ENCODE results near the gene WIPI1. TPM values are rescaled to one million over a fixed set of nuclear protein-coding genes. Genes with fewer than 3 reads are reported as not detected.

Gene WIPI1
- total RNA-seq, 1 donor from 2014 or later = 14.1 TPM

DNA sequence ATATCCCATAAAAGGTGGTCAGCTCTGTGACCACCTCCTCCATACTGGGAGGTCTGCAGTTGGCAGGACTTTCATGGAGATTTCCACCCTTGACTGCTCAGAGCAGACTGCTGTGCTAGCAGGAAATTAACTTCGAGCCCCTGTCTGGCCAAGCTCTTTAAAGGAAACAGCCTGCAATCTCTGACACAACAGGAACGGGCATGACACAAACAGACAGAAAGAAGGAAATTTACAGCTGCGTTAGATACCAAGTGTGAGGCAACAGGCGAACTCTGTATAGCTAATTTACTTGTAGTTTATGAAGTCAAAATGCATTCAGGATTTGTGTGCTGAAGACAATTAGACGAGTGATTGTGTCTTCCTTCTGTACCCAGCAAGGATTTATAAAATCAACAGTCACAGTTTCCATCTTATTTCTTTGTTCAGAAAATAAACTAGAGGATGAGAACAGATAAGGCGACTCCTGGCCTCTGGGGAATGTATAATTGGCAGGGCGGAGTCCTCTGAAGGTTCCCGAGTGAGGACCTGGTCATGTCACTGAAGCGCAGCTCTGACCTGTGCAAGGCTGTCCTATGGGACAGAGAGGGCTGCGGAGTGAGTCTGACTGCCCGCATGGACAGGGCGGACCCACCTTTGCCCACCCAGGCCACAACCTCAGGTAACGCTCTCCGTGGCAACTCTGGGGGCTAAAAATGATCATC, 16.1 kb downstream of the WIPI1 start:
- Mint-ChIP-seq H3K4me1 (peaks cover 8% of the 10 kb centered on the region), H3K9me3 (no peaks in the 10 kb centered on the region), H3K4me3 (no peak overlapping the region), H3K36me3 (ENCODE audit: low read depth) (no peaks in the 10 kb centered on the region), H3K27ac (ENCODE audit: unreplicated experiment) (no peak overlapping the region), H3K27me3 (ENCODE audit: low read depth) (no peaks in the 10 kb centered on the region)
- DNase-seq (ENCODE audit: low read depth, low spot score) = no peak
- TF ChIP-seq, protein P1, sequence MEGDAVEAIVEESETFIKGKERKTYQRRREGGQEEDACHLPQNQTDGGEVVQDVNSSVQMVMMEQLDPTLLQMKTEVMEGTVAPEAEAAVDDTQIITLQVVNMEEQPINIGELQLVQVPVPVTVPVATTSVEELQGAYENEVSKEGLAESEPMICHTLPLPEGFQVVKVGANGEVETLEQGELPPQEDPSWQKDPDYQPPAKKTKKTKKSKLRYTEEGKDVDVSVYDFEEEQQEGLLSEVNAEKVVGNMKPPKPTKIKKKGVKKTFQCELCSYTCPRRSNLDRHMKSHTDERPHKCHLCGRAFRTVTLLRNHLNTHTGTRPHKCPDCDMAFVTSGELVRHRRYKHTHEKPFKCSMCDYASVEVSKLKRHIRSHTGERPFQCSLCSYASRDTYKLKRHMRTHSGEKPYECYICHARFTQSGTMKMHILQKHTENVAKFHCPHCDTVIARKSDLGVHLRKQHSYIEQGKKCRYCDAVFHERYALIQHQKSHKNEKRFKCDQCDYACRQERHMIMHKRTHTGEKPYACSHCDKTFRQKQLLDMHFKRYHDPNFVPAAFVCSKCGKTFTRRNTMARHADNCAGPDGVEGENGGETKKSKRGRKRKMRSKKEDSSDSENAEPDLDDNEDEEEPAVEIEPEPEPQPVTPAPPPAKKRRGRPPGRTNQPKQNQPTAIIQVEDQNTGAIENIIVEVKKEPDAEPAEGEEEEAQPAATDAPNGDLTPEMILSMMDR (conservative IDR thresholded peaks at IDR 0.05) = no peak

DNA sequence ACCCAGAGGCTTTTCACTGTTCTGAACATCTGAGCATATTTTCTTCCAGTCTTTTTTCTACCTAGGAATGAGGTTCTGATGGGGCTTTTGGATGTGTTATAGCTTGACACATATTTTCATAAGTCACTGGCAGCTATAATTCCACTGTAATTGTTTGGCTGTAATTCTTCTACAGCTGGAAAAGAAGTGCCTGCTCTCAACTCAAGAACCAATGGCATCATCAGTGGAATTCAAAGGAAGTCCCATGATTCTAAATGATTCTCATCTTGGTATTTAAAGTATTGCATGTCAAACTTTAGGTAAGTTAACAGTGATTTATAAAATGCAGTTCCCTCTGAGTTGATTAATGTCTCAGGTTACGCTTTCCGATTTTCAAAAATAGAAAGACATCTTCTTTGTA, 16.8 kb downstream of the WIPI1 start:
- no peak overlapping the region for H3K27ac Mint-ChIP-seq (ENCODE audit: unreplicated experiment)
- no peaks in the 10 kb centered on the region for H3K27me3 Mint-ChIP-seq (ENCODE audit: low read depth)
- TF ChIP-seq, protein P1 (conservative IDR thresholded peaks at IDR 0.05) = no peak
- DNase-seq (ENCODE audit: low read depth, low spot score) = no peak
- no peaks in the 10 kb centered on the region for H3K9me3 Mint-ChIP-seq
- H3K4me3 Mint-ChIP-seq = no peak overlapping the region
- no peaks in the 10 kb centered on the region for H3K36me3 Mint-ChIP-seq (ENCODE audit: low read depth)
- peaks cover 12% of the 10 kb centered on the region for H3K4me1 Mint-ChIP-seq

DNA sequence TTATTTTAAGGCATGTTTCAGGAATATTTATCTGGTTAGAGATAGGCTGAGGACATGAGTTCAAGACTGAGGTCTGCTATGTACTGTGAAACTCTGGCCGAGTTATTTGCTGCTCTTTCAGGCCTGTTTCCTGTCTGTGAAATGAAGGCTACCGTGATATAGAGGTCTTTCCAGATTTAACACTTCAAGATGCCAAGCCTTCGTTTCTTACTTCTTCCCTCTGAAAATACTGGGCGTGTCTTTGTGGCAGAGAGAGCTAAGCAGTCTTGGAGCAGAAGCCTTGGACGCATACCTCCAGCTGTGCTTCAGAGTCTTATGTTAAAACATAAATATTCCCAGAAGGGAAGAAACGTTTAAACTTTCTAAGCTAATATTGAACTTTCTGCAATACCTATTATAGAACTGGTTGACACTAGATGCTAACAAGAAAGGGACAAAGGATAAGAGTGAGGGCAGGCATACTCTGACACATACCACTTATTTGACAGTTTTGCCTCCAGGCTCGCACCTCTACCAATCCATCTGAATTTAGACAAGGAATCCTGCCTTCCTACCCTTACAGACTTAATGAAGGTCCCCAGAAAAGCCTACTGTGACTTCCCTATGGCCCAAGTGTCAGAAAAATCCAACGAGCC, 17.5 kb downstream of the WIPI1 start:
- Mint-ChIP-seq H3K9me3 (no peaks in the 10 kb centered on the region), H3K4me1 (peaks cover 12% of the 10 kb centered on the region), H3K27ac (ENCODE audit: unreplicated experiment) (no peak overlapping the region), H3K36me3 (ENCODE audit: low read depth) (no peaks in the 10 kb centered on the region), H3K27me3 (ENCODE audit: low read depth) (no peaks in the 10 kb centered on the region), H3K4me3 (no peak overlapping the region)
- no peak for DNase-seq (ENCODE audit: low read depth, low spot score)
- TF ChIP-seq, protein P1 (conservative IDR thresholded peaks at IDR 0.05) = no peak

DNA sequence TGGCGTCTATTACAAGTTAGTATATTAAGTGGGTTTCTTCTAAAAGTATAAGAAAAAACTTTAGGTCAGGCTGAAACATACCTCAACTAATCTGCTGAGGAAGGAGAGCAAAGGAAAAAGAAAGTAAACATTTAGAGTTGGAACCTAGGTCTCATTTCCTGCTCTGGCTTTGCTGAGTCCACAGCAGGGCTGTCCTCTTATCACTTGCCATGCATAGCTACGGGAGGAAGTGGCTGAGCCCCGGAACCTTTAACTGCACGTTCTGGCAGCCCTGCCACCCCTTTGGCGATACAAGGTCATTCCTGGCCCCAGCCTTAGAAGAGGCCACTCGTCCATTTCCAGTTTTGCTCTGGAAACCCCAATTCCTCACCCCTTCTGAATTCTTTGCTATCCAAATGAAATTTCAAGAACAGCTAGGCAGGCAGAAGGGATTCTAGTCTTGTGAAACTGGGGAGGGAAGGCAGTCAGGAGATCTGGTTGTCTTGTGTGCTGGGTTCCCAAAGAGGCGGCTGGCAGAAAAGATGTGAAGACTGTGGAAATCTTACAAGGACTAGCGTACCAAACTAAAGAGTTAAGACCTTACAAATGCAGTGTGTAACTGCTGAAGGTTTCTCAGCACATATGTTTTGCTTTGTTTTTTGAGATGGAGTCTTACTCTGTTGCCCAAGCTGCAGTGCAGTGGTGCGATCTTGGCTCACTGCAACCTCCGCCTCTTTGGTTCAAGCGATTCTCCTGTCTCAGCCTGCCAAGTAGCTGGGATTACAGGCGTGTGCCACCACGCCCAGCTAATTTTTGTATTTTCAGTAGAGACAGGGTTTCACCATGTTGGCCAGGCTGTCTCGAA, 19.1 kb downstream of the WIPI1 start:
- Mint-ChIP-seq H3K4me3 (no peak overlapping the region), H3K27ac (ENCODE audit: unreplicated experiment) (no peak overlapping the region), H3K4me1 (peaks cover 12% of the 10 kb centered on the region), H3K27me3 (ENCODE audit: low read depth) (no peaks in the 10 kb centered on the region), H3K9me3 (no peaks in the 10 kb centered on the region), H3K36me3 (ENCODE audit: low read depth) (no peaks in the 10 kb centered on the region)
- DNase-seq (ENCODE audit: low read depth, low spot score) = no peak
- TF ChIP-seq, protein P1 (conservative IDR thresholded peaks at IDR 0.05) = no peak

DNA sequence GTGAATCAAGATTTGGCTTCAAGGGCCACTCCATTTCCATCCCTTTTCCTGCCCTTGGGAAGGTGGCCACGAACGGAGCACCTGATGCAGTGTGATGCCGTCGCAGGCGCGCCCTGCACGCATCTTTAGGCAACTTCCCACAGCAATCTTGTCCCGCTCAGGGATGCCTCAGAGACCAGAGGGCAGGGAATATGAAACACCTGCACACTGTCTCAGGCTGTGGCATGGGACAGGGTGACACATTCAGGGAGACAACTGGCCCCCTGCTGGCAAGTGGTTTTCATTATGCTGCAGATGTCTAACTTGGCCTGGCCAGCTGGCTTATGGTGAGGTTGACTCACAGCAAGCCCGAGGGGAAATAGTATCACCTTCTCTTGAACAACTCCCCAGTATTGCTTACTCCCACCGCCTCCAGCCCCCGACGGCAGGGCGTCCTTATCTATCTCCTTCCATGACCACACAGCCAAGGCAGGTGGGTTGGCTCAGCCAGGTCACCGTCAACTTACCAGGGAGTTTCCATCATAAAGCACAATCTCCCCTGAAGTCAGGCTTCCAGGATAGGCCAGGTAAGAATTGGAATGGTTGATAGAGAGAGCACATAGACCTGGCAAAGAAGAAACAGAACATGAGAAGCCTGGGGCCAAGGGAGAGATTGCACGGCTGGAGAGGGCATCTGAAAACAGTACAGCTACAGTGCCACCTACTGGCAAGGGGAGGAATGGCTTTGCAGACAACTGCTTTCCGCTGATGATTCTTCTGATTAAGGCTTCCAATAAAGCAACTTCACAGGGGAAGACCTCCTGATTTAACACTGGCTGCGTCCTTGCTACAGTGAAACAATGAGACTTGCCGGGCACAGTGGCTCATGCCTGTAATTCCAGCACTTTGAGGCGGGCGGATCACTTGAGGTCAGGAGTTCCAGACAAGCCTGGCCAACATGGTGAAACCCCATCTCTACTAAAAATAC, 21.1 kb downstream of the WIPI1 start:
- no peaks in the 10 kb centered on the region for H3K27me3 Mint-ChIP-seq (ENCODE audit: low read depth)

More for the DNA sequence above, 21.1 kb downstream of the WIPI1 start:
- H3K4me1 Mint-ChIP-seq = peaks cover 11% of the 10 kb centered on the region
- H3K4me3 Mint-ChIP-seq = no peak overlapping the region
- TF ChIP-seq, protein P1 (conservative IDR thresholded peaks at IDR 0.05) = peak; percentile 91
- peak; percentile 81 for DNase-seq (ENCODE audit: low read depth, low spot score)
- no peaks in the 10 kb centered on the region for H3K9me3 Mint-ChIP-seq
- no peak overlapping the region for H3K27ac Mint-ChIP-seq (ENCODE audit: unreplicated experiment)
- H3K36me3 Mint-ChIP-seq (ENCODE audit: low read depth) = peaks cover 2% of the 10 kb centered on the region

Data from neural crest cell (in vitro differentiated cells).